Lower leg skin (tissue), 4 donors: ENCODE measurements around the gene XPC. TPM values are rescaled to one million over a fixed set of nuclear protein-coding genes. Genes with fewer than 3 reads are reported as not detected.

ENCODE experiments used
- DNase-seq, 2 donors: peaks; one replicate each; pipeline ENCODE4 v3.0.0-alpha.2; 2019; ENCODE audit warnings: low spot score in 2 of 2
- H3K4me3 ChIP-seq: fragments of 200-600 bp; sonication (generic); 2 replicates; pipeline ENCODE4 v1.5.1; 2017; ENCODE audit warnings: mild to moderate bottlenecking, low read depth; ENCODE audit not compliant: poor library complexity, severe bottlenecking
- POLR2A ChIP-seq, 2 donors: fragments of 450-650 bp; IDR thresholded peaks; one replicate each; pipeline ENCODE4 v1.6.1; 2016 to 2017; ENCODE audit warnings: antibody characterized with exemption in 2 of 2, mild to moderate bottlenecking in 1 of 2, moderate library complexity in 1 of 2
- WGBS, 2 donors: methylation state at CpG; one replicate each; pipeline ENCODE4 v1.1.5; 2018; 5-methylcytosine and 5-hydroxymethylcytosine counted together
- intact Hi-C: fragments of 100-400 bp; cut with DNase I; formaldehyde crosslinking; loops from one replicate; pipeline ENCODE4 v1.15.0; 2023; ENCODE audit warnings: low total_unique reads
- total RNA-seq, 4 donors: library from RNA; depleted of rRNA; stranded (reverse); fragments of >200 nt; gene quantifications; one replicate each; pipeline ENCODE4 v1.1.0, GENCODE V29; 2016
- TF ChIP-seq, protein P1 (sequence below), 3 donors: fragments of 450-650 bp; IDR thresholded peaks; one replicate each; pipeline ENCODE4 v1.5.1; 2016; ENCODE audit warnings: antibody characterized with exemption in 3 of 3, mild to moderate bottlenecking in 3 of 3, moderate library complexity in 2 of 3

The XPC gene
- total RNA-seq, 4 donors from 2014 or later, result 50.6 to 110 (median 76.2) TPM

GRCh38 chr3:14175383-14176037 is 2.9 kb downstream of the XPC start:
- intact Hi-C loops, result loop anchor here (10.0 kb wide), 1 partner anchor 51 kb away; the partner anchor contains the start of genes CHCHD4 and TMEM43
- no peak for TF ChIP-seq POLR2A (IDR thresholded peaks at IDR 0.05)
- TF ChIP-seq, protein P1, sequence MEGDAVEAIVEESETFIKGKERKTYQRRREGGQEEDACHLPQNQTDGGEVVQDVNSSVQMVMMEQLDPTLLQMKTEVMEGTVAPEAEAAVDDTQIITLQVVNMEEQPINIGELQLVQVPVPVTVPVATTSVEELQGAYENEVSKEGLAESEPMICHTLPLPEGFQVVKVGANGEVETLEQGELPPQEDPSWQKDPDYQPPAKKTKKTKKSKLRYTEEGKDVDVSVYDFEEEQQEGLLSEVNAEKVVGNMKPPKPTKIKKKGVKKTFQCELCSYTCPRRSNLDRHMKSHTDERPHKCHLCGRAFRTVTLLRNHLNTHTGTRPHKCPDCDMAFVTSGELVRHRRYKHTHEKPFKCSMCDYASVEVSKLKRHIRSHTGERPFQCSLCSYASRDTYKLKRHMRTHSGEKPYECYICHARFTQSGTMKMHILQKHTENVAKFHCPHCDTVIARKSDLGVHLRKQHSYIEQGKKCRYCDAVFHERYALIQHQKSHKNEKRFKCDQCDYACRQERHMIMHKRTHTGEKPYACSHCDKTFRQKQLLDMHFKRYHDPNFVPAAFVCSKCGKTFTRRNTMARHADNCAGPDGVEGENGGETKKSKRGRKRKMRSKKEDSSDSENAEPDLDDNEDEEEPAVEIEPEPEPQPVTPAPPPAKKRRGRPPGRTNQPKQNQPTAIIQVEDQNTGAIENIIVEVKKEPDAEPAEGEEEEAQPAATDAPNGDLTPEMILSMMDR (IDR thresholded peaks at IDR 0.05), result no peak
- 44 to 50% methylated on average over 3 of the region's 3 CpGs for WGBS, 2 donors
- no peak overlapping the region for H3K4me3 ChIP-seq
- DNase-seq, result no peak

GRCh38 chr3:14174483-14174882 is 3.9 kb downstream of the XPC start:
- no peak overlapping the region for H3K4me3 ChIP-seq
- intact Hi-C loops, result loop anchor here (10.0 kb wide), 1 partner anchor 50 kb away; the partner anchor contains the start of genes CHCHD4 and TMEM43
- DNase-seq, result no peak
- TF ChIP-seq, protein P1 (IDR thresholded peaks at IDR 0.05), result no peak
- TF ChIP-seq POLR2A (IDR thresholded peaks at IDR 0.05), result no peak
- WGBS, 2 donors, result 53 to 61% methylated on average over 2 of the region's 2 CpGs

DNA sequence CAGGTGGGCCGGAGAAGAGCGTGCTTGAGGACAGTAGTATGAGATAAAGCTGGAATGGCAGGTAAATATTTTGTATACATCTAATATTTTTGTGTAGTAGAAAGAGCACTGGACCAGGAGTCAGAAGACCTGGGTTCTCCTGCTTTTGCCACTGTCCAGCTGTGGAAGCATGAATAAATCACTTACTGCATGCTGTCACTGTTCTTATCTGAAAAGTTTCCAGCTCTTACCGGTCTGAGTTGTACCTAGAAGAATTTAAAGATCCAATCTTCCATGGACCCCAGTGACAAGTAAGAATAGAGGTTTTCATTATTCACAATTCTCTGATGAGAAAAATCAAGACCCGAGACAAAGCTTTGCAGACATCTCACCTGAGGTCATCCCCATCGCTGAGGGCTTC is 5.9 kb downstream of the XPC start:
- no peak for DNase-seq
- intact Hi-C loops, result loop anchor here (10.0 kb wide), 1 partner anchor 48 kb away; the partner anchor contains the start of genes CHCHD4 and TMEM43
- TF ChIP-seq, protein P1 (IDR thresholded peaks at IDR 0.05), result no peak
- TF ChIP-seq POLR2A (IDR thresholded peaks at IDR 0.05), result no peak
- WGBS, 2 donors, result 92 to 93% methylated on average over 5 of the region's 5 CpGs
- H3K4me3 ChIP-seq, result no peak overlapping the region

DNA sequence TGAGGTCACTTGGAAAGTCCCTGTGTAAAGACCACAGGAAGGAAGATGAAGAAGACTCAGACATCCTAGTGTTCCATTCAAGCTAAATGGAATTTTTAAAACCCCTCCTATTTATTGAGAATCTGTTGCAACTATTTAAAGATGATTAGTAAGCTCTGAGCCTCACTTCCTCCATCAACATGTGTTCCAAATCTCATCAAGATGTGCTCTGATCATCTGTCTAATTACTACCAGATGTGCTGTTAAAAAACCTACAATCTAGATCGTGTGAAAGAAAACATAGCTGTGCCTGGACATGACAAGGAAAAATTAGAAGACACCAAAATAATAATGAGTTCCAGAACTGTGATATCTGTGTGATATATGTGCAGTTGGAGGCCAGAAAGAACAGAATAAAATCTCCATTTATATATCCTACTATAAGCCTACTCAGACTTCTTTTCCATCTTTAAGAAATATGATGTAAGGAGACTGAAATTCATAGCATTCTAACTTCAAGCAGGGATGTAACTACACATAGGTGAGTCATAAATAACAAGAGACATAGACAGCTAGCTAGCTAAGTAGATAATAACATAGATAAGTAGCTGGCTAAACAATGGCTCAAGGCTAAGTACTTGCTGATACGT is 7.8 kb downstream of the XPC start:
- no peak overlapping the region for H3K4me3 ChIP-seq
- intact Hi-C loops, result loop anchor here (10.0 kb wide), 1 partner anchor 46 kb away; the partner anchor contains the start of genes CHCHD4 and TMEM43
- TF ChIP-seq, protein P1 (IDR thresholded peaks at IDR 0.05), result no peak
- no peak for TF ChIP-seq POLR2A (IDR thresholded peaks at IDR 0.05)
- no peak for DNase-seq
- 34 to 35% methylated on average over 2 of the region's 2 CpGs for WGBS, 2 donors

GRCh38 chr3:14169871-14170270 is 8.5 kb downstream of the XPC start:
- no peak for DNase-seq
- H3K4me3 ChIP-seq, result no peak overlapping the region
- intact Hi-C loops, result loop anchor here (10.0 kb wide), 1 partner anchor 45 kb away; the partner anchor contains the start of genes CHCHD4 and TMEM43
- no peak for TF ChIP-seq POLR2A (IDR thresholded peaks at IDR 0.05)
- TF ChIP-seq, protein P1 (IDR thresholded peaks at IDR 0.05), result no peak
